Measurements from ENCODE around the gene SLC7A8.

DNA sequence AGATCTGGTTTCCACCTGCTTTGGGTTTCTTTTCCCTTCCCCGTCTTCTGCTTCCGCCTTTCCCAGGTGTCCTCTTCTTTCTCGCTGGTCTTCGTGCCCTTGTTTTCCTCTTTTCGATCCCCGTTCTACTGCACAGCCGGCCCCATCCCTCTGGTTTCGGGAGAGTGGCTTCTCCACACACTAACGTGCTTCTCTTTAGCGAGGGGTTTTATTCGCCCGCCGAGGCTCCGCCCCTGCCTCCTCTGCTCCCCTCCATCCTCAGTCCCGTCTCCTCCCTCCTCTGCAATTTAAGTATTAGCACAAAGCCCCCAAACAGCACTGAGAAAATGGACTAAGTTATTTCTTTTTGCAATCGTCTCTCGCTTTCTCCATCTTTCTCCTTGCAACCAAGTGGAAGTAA is at the start of gene SLC7A8:
- TF ChIP-seq POLR2A (IDR thresholded peaks at IDR 0.05; ENCODE audit: low read length) (no peak), GATA1 (IDR thresholded peaks at IDR 0.05; ENCODE audit: low read depth, low read length) (no peak)
